Measurements from ENCODE around the gene TTYH3. TPM values are rescaled to one million over a fixed set of nuclear protein-coding genes. Genes with fewer than 3 reads are reported as not detected.
A peak's percentile ranks its signal among the peaks of the same experiment; 100 is the strongest.

TTYH3 gene
- total and polyA plus RNA-seq, 2 of the 8 experiments (the other 6 are each of a cell fraction or from before 2014, with no cell fraction given), result 66.2 to 169 TPM

GRCh38 chr7:2610466-2610865 lies 21.3 kb upstream of the TTYH3 start:
- Histone ChIP-seq H2AK5ac (ENCODE audit: low read depth, low read length) (no peak overlapping the region), H3K23ac (ENCODE audit: insufficient read length) (no peak overlapping the region), H4K20me1 (replicated peaks in 1 of 2; ENCODE audit: control insufficient read depth in 1 of 2, insufficient read depth in 2 of 2, low read length in 2 of 2) (no peaks in the 10 kb centered on the region), H2BK20ac (ENCODE audit: low read length) (no peak overlapping the region), H2AFZ (ENCODE audit: low read length) (no peak overlapping the region), H2BK12ac (ENCODE audit: low read depth, low read length) (peak overlapping the region; percentile 55; the same call in 1 of the 2 replicates), H3K4me3 (ENCODE audit: extremely low read depth in 1 of 4, insufficient read depth in 2 of 4, low read depth in 3 of 4, low read length in 4 of 4) (no peak overlapping the region), H3K27me3 (replicated peaks in 1 of 4; ENCODE audit: control insufficient read depth in 3 of 4, extremely low read depth in 1 of 4, insufficient read depth in 3 of 4, low read length in 3 of 4) (no peaks in the 10 kb centered on the region), H2BK15ac (ENCODE audit: low read length) (0 out of 2 replicates have a peak overlapping the region, but pooled peaks have one; percentile 46), H3K4me2 (ENCODE audit: insufficient read depth in 1 of 2, low read depth in 2 of 2, low read length in 2 of 2) (no peak overlapping the region), H3K4ac (replicated peaks; ENCODE audit: insufficient read length, low read depth, low read length) (no peak overlapping the region), H3K9me3 (ENCODE audit: insufficient read depth in 2 of 2, low read depth in 1 of 2, low read length in 1 of 2) (no peaks in the 10 kb centered on the region), H3K9ac (replicated peaks in 1 of 4; ENCODE audit: extremely low read depth in 1 of 4, low read depth in 3 of 4, low read length in 3 of 4) (no peak overlapping the region), H4K91ac (replicated peaks; ENCODE audit: insufficient read length, low read length) (peak overlapping the region; percentile 82), H3K79me1 (ENCODE audit: low read depth, low read length) (no peaks in the 10 kb centered on the region; the same call in 1 of the 2 replicates), H3K18ac (ENCODE audit: extremely low read depth, low read length) (no peak overlapping the region), H4K5ac (ENCODE audit: insufficient read length, low read depth, low read length) (no peak overlapping the region), H2BK120ac (replicated peaks; ENCODE audit: low read depth, low read length) (no peak overlapping the region), H3K79me2 (ENCODE audit: control insufficient read depth in 1 of 2, insufficient read depth in 2 of 2, low read length in 2 of 2) (no peaks in the 10 kb centered on the region), H3K4me1 (replicated peaks in 1 of 4; ENCODE audit: control insufficient read depth in 3 of 4, insufficient read depth in 4 of 4, low read length in 3 of 4) (peaks cover 0 to 17% (median 14%) of the 10 kb centered on the region in 4 experiments; a peak in 5 of 7 replicates), H4K8ac (ENCODE audit: extremely low read depth, insufficient read depth, low read length) (no peak overlapping the region), H3K36me3 (ENCODE audit: control insufficient read depth in 2 of 4, insufficient read depth in 4 of 4, low read length in 3 of 4) (no peaks in the 10 kb centered on the region), H3K14ac (ENCODE audit: insufficient read length) (no peak overlapping the region), H3K27ac (ENCODE audit: low read depth, low read length) (no peak overlapping the region), H3K56ac (replicated peaks; ENCODE audit: insufficient read length, low read depth, low read length) (no peak overlapping the region), H2BK5ac (ENCODE audit: low read depth, low read length) (0 out of 2 replicates have a peak overlapping the region, but pooled peaks have one; percentile 49), H3K23me2 (ENCODE audit: low read depth, low read length) (no peaks in the 10 kb centered on the region)
- FAIRE-seq (no peak), DNase-seq (ENCODE audit: low read depth in 1 of 2, low spot score in 2 of 2) (no peak)
- TF ChIP-seq SRF (IDR thresholded peaks at IDR 0.05; ENCODE audit: low read depth, low read length) (no peak), SP2 (IDR thresholded peaks at IDR 0.05; ENCODE audit: low read length) (no peak), EZH2 (IDR thresholded peaks at IDR 0.05; ENCODE audit: low read depth, low read length, severe bottlenecking) (no peak), KDM5A (IDR thresholded peaks at IDR 0.05; ENCODE audit: low read length) (no peak)
- 89% methylated on average over 14 of the region's 14 CpGs; no CpG with 5 or more reads in 1 of the 2 experiments for WGBS, 2 experiments (ENCODE audit: extremely low coverage in 1 of 2, insufficient coverage in 1 of 2, insufficient read length in 1 of 2, insufficient replicate concordance in 2 of 2, low coverage in 1 of 2, low lambda C conversion rate in 2 of 2, missing lambda C conversion rate in 1 of 2)
- ChIA-PET POLR2A (ENCODE audit: partially characterized antibody) (interaction anchor here (0.9 to 4.8 kb wide), 3 partner anchors 8 to 28 kb away, joined by 3 to 30 read pairs (median 3); partner anchors contain the start of gene TTYH3), CTCF (ENCODE audit: partially characterized antibody) (interaction anchor here (0.7 to 4.4 kb wide), 15 partner anchors 10 to 161 kb away, joined by 3 to 28 read pairs (median 3); no protein-coding TSS in a partner anchor)

All from H1 (cell line).